Hepatocyte (in vitro differentiated cells): ENCODE results near the gene TRMT10A. TPM values are rescaled to one million over a fixed set of nuclear protein-coding genes. Genes with fewer than 3 reads are reported as not detected.

Source experiments
- DNase-seq: peaks from one replicate; pipeline ENCODE4 v3.0.0-alpha.2; 2016; ENCODE audit warnings: low spot score
- H2AFZ ChIP-seq: fragments of 200-600 bp; sonication (generic); 2 replicates; pipeline ENCODE4 v1.6.0; 2016; ENCODE audit warnings: antibody characterized with exemption, mild to moderate bottlenecking
- H3K27ac ChIP-seq: fragments of 200-600 bp; sonication (generic); 2 replicates; pipeline ENCODE4 v1.5.1; 2016; ENCODE audit warnings: mild to moderate bottlenecking
- H3K27me3 ChIP-seq: fragments of 200-600 bp; sonication (generic); 2 replicates; pipeline ENCODE4 v1.6.1; 2016
- H3K36me3 ChIP-seq: fragments of 200-600 bp; sonication (generic); replicated peaks from 2 replicates; pipeline ENCODE4 v1.5.1; 2016; ENCODE audit warnings: low read depth; ENCODE audit not compliant: insufficient read depth
- H3K4me1 ChIP-seq: fragments of 200-600 bp; sonication (generic); 2 replicates; pipeline ENCODE4 v1.5.1; 2016; ENCODE audit warnings: mild to moderate bottlenecking, moderate library complexity; ENCODE audit not compliant: insufficient read depth
- H3K4me2 ChIP-seq: fragments of 200-600 bp; sonication (generic); 2 replicates; pipeline ENCODE4 v1.6.0; 2016
- H3K4me3 ChIP-seq: fragments of 200-600 bp; sonication (generic); 2 replicates; pipeline ENCODE4 v1.5.1; 2016; ENCODE audit warnings: mild to moderate bottlenecking
- H3K79me2 ChIP-seq: fragments of 200-600 bp; sonication (generic); 2 replicates; pipeline ENCODE4 v1.6.0; 2017; ENCODE audit warnings: mild to moderate bottlenecking
- H3K9me2 ChIP-seq: fragments of 200-600 bp; sonication (generic); replicated peaks from 2 replicates; pipeline ENCODE4 v1.6.0; 2017; ENCODE audit warnings: mild to moderate bottlenecking; ENCODE audit not compliant: insufficient read depth
- H3K9me3 ChIP-seq: fragments of 200-600 bp; sonication (generic); 2 replicates; pipeline ENCODE4 v1.5.1; 2016; ENCODE audit warnings: low read depth, mild to moderate bottlenecking
- H4K20me1 ChIP-seq: fragments of 200-600 bp; sonication (generic); 2 replicates; pipeline ENCODE4 v1.6.0; 2016; ENCODE audit warnings: mild to moderate bottlenecking; ENCODE audit not compliant: insufficient read depth, poor library complexity, severe bottlenecking
- EZH2 ChIP-seq: fragments of 200-600 bp; sonication (generic); IDR thresholded peaks from 2 replicates; pipeline ENCODE4 v1.6.1; 2016; ENCODE audit warnings: antibody characterized with exemption, mild to moderate bottlenecking, borderline replicate concordance
- EZH2phosphoT487 ChIP-seq: fragments of 200-600 bp; sonication (generic); IDR thresholded peaks from one replicate; pipeline ENCODE4 v1.6.1; 2018; ENCODE audit warnings: antibody characterized with exemption, mild to moderate bottlenecking, low read depth, moderate library complexity; ENCODE audit not compliant: unreplicated experiment, severe bottlenecking
- WGBS: methylation state at CpG from one replicate; pipeline ENCODE4 v1.1.6; 2016; ENCODE audit warnings: low lambda C conversion rate; ENCODE audit errors: missing lambda C conversion rate; 5-methylcytosine and 5-hydroxymethylcytosine counted together
- polyA plus RNA-seq: library from polyadenylated mRNA; unstranded; fragments of >200 nt; fragmentation: Nextera tagmentation; extraction: Ambion mirVana; gene quantifications from 2 replicates; pipeline ENCODE4 v1.2.1, GENCODE V29; 2016
- total RNA-seq: library from RNA; depleted of rRNA; stranded (reverse); fragments of >200 nt; gene quantifications from 2 replicates; pipeline ENCODE4 v1.2.3, GENCODE V29; 2014
- TF ChIP-seq, protein P1 (sequence below): fragments of 200-600 bp; sonication (generic); IDR thresholded peaks from 2 replicates; pipeline ENCODE4 v1.5.1; 2016; ENCODE audit warnings: antibody characterized with exemption, mild to moderate bottlenecking; ENCODE audit not compliant: poor library complexity

Gene TRMT10A
- total and polyA plus RNA-seq, 2 experiments from 2014 or later: 6.2 to 17.9 TPM

DNA sequence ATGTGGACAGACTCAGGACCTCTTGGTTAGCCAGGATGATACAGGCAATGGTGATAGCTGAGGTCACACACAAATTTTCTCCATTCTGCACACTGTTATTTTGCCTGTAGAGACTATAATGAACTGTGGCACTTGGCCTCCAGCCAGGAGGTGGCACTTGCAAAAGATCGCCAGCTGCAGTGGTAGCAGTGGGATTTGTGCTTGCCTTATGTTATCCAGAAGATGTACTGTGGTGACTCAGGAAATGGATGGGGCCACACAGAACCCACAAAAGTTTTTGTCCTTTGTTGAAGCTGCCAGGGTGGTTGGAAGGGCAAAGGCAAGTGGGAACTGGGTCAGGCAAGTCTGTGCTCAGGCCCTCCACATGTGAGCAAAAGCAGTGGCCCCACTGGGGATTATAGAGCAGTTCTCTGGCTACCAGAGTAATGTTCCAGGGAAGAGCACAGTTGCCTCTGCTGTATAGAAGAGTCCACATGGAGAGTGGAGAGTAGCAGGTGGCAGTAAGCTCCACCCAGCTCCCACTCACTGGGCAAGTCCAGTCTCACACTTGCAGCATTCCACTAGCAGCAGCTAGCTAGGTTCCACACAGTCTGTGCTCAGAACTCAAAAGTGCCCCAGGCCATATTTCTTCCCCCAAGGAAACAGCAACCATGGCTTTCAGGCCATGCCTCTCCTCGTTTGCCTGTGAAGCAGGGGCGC lies 58.9 kb downstream of the TRMT10A start:
- Histone ChIP-seq H3K27me3 (no peaks in the 10 kb centered on the region), H3K36me3 (no peaks in the 10 kb centered on the region), H3K4me2 (no peak overlapping the region), H3K79me2 (no peaks in the 10 kb centered on the region), H3K4me1 (no peaks in the 10 kb centered on the region), H3K9me2 (no peaks in the 10 kb centered on the region), H2AFZ (no peak overlapping the region), H3K27ac (no peak overlapping the region), H3K9me3 (no peaks in the 10 kb centered on the region), H3K4me3 (no peak overlapping the region), H4K20me1 (no peaks in the 10 kb centered on the region)
- TF ChIP-seq EZH2phosphoT487 (no peak), EZH2 (no peak)
- TF ChIP-seq, protein P1, sequence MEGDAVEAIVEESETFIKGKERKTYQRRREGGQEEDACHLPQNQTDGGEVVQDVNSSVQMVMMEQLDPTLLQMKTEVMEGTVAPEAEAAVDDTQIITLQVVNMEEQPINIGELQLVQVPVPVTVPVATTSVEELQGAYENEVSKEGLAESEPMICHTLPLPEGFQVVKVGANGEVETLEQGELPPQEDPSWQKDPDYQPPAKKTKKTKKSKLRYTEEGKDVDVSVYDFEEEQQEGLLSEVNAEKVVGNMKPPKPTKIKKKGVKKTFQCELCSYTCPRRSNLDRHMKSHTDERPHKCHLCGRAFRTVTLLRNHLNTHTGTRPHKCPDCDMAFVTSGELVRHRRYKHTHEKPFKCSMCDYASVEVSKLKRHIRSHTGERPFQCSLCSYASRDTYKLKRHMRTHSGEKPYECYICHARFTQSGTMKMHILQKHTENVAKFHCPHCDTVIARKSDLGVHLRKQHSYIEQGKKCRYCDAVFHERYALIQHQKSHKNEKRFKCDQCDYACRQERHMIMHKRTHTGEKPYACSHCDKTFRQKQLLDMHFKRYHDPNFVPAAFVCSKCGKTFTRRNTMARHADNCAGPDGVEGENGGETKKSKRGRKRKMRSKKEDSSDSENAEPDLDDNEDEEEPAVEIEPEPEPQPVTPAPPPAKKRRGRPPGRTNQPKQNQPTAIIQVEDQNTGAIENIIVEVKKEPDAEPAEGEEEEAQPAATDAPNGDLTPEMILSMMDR: no peak
- 84% methylated on average over 3 of the region's 3 CpGs for WGBS
- no peak for DNase-seq

Other genes with a start within 250 kb of the TRMT10A start
- 8.0 and 8.2 TPM in 2 replicates for gene ADH1B, start 242.6 kb downstream of the TRMT10A start, total RNA-seq
- gene ADH1B, start 242.6 kb downstream of the TRMT10A start, polyA plus RNA-seq: 1.5 and 4.4 TPM in 2 replicates
- gene ADH1C, start 211.3 kb downstream of the TRMT10A start, total RNA-seq: 9.2 and 13.7 TPM in 2 replicates
- 3.7 and 4.4 TPM in 2 replicates for gene ADH1C, start 211.3 kb downstream of the TRMT10A start, polyA plus RNA-seq
- gene ADH7, start 128.7 kb downstream of the TRMT10A start, total RNA-seq: not detected in 2 replicates
- gene ADH7, start 128.7 kb downstream of the TRMT10A start, polyA plus RNA-seq: not detected in 2 replicates
- gene C4orf17, start 53.0 kb downstream of the TRMT10A start, total RNA-seq: not detected in 2 replicates
- gene C4orf17, start 53.0 kb downstream of the TRMT10A start, polyA plus RNA-seq: not detected in 2 replicates
- 81.2 and 92.2 TPM in 2 replicates for gene MTTP, start 10.8 kb upstream of the TRMT10A start, total RNA-seq
- gene MTTP, start 10.8 kb upstream of the TRMT10A start, polyA plus RNA-seq: 23.7 and 40.1 TPM in 2 replicates
- 0.07 TPM in 1 of 2 replicates, not detected in the other for gene C4orf54, start 93.8 kb upstream of the TRMT10A start, total RNA-seq
- gene C4orf54, start 93.8 kb upstream of the TRMT10A start, polyA plus RNA-seq: not detected in 2 replicates